Stimulated activated naive CD8-positive, alpha-beta T cell treated with anti-CD3 and anti-CD28 coated beads, Interleukin-15, Interleukin-2, amounts not matched to agents 100 U/mL and 50 U/mL, for 24 hours (primary cell): Measurements from ENCODE around the gene SPRED1.

Source experiments
- ATAC-seq: fragments of 150-1000 bp; cut with Tn5 transposase; one replicate; pipeline ENCODE4 v1.10.0; 2021
- DNase-seq: peaks from one replicate; pipeline ENCODE4 v3.0.0; 2021

The SPRED1 gene

GRCh38 chr15:38362355-38362754 lies 109.7 kb downstream of the SPRED1 start:
- ATAC-seq (no peak), DNase-seq (no peak)

- no peak for ATAC-seq
- no peak for DNase-seq
Measured at GRCh38 chr15:38367476-38367875, 114.8 kb downstream of the SPRED1 start.

- DNase-seq (no peak), ATAC-seq (no peak)
Measured at GRCh38 chr15:38369936-38370478, 117.4 kb downstream of the SPRED1 start.

GRCh38 chr15:38373016-38373415 lies 120.4 kb downstream of the SPRED1 start:
- ATAC-seq = no peak
- no peak for DNase-seq

GRCh38 chr15:38374029-38374428 lies 121.4 kb downstream of the SPRED1 start:
- DNase-seq (no peak), ATAC-seq (no peak)

GRCh38 chr15:38374556-38374955 lies 121.9 kb downstream of the SPRED1 start:
- DNase-seq (no peak), ATAC-seq (no peak)

GRCh38 chr15:38376081-38376480 lies 123.4 kb downstream of the SPRED1 start:
- ATAC-seq = no peak
- DNase-seq = no peak

GRCh38 chr15:38377636-38378035 lies 125.0 kb downstream of the SPRED1 start:
- no peak for DNase-seq

GRCh38 chr15:38378161-38378560 lies 125.5 kb downstream of the SPRED1 start:
- DNase-seq (no peak), ATAC-seq (no peak)

More at GRCh38 chr15:38377636-38378035, 125.0 kb downstream of the SPRED1 start:
- ATAC-seq = no peak

GRCh38 chr15:38389924-38390542 lies 137.4 kb downstream of the SPRED1 start:
- ATAC-seq = peak; percentile 69
- DNase-seq = peak; percentile 74

GRCh38 chr15:38391191-38391590 lies 138.6 kb downstream of the SPRED1 start:
- ATAC-seq = no peak
- no peak for DNase-seq

GRCh38 chr15:38398134-38398533 lies 145.5 kb downstream of the SPRED1 start:
- DNase-seq = no peak
- no peak for ATAC-seq

GRCh38 chr15:38401106-38401505 lies 148.5 kb downstream of the SPRED1 start:
- ATAC-seq (no peak), DNase-seq (no peak)

GRCh38 chr15:38401701-38402100 lies 149.1 kb downstream of the SPRED1 start:
- DNase-seq (no peak), ATAC-seq (no peak)

- ATAC-seq (no peak), DNase-seq (no peak)
Measured at GRCh38 chr15:38406436-38406835, 153.8 kb downstream of the SPRED1 start.
